Measurements from ENCODE around the gene DNAH12.
"Not testable (repeated sequence)": the region's sequence is repeated elsewhere in the genome, so short reads cannot be mapped to it uniquely, and the experiment has no call there.

The DNAH12 gene

DNA sequence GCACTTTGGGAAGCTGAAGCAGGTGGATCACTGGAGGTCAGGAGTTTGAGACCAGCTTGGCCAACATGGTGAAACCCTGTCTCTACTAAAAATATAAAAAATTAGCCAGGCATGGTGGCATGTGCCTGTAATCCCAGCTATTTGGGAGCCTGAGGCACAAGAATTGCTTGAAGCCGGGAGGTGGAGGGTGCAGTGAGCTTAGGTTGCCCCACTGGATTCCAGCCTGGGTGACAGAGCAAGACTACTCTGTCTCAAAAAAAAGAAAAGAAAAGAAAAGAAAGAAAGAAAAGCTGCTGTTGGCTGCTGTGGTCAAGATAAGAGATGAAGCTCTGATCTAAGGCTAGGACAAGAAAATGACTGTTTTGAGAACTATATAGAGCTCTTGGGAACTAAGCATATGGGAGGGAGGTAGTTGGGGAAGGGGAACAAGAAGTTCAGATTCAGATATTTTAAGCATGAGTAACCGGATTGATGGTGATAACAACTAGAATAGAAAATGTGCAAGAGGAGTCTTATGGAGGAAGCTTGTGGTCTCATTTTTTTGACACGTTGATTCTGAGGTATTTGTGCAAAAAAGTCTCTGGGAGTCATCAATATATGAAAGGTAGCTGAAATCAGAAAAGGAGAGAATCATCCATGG lies 25.7 kb downstream of the DNAH12 start:
- DNase-seq, result no peak

DNA sequence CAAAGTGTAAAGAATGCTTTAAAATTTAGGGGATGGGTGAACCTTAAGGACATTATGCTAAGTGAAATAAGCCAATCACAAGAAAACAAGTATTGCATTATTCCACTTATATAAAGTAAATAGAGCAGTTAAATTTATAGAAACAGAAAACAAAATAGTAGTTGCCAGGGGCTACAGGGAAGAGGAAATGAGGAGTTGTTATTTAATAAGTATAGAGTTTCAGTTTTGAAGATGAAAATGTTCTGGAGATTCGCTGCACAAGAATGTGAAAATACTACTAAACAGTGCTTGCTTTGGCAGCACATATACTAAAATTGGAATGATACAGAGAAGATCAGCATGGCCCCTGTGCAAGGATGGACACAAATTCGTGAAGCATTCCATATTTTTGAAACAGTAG lies 32.0 kb downstream of the DNAH12 start:
- DNase-seq, result no peak

DNA sequence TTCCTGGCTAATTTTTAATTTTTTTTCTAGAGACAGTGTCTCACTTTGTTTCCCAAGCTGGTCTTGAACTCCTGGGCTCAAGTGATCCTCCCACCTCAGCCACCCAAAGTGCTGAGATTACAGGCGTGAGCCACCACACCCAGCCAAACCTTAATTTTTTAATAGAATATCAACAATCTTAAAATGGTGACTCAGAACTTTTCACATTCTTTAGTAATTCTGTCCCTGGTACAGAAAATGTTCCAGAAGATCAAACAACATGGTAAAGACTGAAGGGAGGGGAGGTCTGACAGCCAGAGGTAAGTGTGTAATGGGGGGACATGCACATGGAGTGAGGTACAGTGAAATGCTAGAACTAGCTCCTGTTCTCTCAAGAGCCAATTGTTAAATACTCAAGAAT lies 38.2 kb downstream of the DNAH12 start:
- no peak for DNase-seq

DNA sequence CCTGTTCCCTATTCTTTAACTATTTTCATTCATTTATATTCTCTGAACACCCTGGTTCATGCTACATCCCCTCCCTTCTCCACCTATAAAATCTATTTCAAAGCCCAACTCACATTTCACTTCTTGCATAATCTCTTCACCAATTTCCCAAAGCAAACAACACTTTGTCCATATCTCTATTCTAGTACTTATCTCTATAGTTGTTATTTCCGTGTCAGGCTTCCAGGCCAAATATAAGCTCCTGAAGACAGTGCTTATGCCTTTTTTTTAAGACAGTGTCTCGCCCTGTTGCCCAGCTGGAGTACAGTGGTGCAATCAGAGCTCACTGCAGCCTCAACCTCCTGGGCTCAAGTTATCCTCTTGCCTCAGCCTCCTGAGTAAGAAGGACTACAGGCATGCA lies 43.6 kb downstream of the DNAH12 start:
- no peak for DNase-seq

DNA sequence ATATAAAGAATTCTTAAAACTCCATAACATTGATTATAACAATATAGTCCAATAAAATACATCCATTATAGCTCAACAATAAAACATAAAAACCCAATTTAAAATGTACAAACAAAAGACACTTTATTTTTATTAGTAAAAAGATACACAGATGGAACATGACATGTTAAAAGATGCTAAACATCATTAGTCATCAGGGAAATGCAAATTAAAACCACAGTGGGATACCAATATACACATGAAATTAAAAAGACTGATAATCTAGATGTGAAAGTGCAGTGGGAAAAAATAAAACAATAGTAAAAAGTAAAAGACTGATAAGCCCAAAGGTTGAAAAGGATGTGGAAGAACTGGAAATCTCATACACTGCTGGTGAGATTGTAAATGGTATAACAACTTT lies 46.2 kb downstream of the DNAH12 start:
- DNase-seq, result no peak

DNA sequence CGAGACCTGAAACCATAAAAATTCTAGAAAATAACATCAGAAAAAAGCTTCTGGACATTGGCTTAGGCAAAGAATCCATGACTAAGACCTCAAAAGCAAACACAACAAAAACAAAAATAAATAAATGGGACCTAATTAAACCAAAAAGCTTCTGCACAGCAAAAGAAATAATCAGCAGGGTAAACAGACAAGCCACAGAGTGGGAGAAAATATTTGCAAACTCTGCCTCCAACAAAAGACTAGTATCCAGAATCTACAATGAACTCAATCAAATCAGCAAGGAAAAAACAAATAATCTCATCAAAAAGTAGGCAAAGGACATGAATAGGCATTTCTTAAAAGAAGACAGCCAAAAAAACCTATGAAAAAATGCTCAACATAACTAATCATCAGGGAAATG lies 59.6 kb downstream of the DNAH12 start:
- DNase-seq, result no peak

DNA sequence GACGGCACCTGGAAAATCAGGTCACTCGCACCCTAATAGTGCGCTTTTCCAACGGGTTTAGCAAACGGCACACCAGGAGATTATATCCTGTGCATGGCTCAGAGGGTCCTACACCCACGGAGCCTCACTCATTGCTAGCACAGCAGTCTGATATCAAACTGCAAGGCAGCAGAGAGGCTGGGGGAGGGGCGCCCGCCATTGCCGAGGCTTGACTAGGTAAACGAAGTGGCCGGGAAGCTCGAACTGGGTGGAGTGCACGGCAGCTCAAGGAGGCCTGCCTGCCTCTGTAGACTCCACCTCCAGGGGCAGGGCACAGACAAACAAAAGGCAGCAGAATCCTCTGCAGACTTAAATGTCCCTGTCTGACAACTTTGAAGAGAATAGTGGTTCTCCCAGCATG lies 67.0 kb downstream of the DNAH12 start:
- DNase-seq, result not testable (repeated sequence)

DNA sequence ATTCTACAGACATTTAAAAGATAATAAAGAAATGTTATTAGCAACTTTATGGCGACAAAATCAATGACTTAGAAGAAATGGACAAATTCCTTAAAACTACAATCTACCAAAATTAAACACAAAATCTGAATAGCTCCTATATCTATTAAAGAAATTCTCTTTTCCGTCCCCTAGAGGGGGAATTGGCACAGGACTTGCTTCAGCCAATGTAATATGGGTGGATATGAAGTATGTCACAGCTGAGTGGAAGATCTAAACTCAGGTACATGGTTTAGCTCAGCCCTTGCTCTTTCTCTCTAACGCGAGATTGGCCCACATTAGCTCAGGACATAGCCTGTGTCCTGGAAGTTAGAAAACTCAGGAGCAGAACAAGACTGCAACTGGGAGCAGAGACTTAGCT lies 79.3 kb downstream of the DNAH12 start:
- DNase-seq, result no peak

DNA sequence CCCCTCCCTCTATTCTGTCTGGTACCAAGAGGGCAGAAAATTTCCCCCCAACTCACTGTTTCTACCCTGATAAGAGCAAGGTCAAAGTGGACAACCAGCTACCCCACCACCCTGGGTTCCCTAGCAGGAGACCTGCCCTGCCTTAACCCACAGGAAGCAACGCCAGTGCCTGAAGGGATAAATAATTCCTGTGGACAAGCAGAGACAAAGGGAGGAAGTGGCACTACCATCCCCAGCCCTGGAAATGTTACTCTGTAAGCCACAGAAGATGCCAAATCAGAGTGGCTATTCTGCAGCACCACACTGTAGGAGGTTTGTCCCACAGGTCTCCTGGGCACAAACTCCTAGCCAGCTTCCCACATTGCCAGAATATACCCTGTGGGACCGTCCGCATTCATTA lies 80.1 kb downstream of the DNAH12 start:
- no peak for DNase-seq

DNA sequence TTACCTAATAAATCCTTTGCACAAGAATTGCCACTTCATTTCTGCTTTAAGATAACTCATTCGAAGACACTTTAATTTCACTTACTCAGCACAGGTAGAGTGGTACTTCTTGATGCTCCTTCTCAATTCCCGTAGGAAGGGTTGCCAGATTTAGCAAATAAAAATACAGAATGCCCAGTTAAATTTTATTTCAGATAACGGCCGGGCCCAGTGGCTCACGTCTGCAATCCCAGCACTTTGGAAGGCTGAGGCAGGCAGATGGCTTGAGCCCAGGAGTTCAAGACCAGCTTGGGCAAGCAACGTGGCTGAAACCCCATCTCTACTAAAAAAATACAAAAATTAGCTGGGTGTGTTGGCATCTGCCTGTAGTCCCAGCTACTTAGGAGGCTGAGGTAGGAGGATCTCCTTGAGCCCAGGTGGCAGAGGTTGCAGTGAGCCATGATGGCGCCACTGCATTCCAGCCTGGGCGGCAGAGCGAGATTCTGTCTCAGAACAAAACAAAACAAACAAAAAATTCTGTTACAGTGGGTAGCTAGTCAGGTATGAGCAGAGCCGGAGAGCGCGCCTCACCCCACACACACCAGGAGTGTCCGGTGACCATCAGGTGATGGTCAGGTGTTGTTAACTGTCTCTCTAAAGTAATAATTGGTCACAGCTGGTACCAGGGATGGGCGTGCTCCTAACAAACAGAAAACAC lies 92.8 kb downstream of the DNAH12 start:
- DNase-seq, result no peak

DNA sequence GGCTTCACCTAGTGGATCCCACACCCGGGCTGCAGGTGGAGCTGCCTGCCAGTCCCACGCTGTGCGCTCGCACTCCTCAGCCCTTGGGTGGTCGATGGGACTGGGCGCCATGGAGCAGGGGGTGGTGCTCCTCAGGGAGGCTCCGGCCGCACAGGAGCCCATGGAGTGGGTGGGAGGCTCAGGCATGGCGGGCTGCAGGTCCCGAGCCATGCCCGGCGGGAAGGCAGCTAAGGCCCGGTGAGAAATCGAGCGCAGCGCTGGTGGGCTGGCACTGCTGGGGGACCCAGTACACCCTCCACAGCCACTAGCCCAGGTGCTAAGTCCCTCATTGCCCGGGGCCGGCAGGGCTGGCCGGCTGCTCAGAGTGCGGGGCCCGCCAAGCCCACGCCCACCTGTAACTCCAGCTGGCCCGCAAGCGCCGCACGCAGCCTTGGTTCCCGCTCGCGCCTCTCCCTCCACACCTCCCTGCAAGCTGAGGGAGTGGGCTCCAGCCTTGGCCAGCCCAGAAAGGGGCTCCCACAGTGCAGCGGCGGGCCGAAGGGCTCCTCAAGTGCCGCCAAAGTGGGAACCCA lies 94.8 kb downstream of the DNAH12 start:
- DNase-seq, result not testable (repeated sequence)

DNA sequence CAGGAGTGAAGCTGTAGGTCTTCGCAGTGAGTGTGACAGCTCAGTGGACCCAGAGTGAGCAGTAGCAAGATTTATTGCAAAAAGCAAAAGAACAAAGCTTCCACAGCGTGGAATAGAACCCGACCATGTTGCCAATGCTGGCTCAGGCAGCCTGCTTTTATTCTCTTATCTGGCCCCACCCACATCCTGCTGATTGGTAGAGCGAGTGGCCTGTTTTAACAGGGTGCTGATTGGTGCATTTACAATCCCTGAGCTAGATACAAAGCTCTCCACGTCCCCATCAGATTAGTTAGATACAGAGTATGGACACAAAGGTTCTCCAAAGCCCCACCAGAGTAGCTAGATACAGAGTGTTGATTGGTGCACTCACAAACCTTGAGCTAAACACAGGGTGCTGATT lies 95.7 kb downstream of the DNAH12 start:
- not testable (repeated sequence) for DNase-seq

DNA sequence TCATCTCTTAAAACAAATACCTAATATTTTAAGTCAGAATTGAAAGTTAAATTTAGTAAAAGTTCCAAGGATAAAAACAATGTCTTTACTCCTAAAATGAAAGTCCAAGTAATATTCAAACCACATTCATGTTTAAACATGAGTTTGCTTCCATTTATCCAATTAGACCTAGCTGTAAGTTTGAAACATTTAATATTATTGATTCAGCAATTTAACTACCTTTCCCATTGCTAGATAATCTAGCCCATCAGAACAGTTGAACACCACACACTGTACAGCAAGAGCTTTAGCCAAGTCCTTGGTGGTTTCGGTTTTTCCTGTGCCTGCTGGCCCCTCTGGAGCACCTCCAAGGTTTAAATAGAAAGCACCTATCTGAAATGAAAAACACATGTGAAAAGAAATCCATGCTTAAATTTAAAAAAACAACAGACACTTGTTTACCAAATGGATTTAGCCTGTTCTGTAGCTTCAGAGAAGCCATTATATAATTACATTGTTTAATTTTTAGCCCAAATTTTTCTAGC lies 97.8 kb downstream of the DNAH12 start:
- no peak for DNase-seq

DNA sequence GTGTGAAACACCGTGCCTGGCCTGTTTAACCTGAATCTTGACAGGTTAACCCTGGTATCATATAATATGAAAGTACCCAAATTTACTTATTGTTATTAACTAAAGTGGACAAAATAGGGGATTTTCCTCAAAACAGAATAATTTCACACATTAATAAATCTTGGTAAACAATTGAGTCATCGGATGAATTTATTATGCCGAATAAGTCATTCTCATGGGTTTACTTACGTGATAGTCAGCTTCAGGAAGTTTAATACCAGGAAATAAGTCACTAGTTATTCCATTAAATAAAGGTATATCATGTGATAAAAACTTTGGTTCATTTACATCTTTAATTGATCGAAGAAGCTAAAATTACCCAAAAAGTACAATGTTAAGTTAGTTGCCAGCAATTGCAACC lies 99.7 kb downstream of the DNAH12 start:
- DNase-seq, result no peak

DNA sequence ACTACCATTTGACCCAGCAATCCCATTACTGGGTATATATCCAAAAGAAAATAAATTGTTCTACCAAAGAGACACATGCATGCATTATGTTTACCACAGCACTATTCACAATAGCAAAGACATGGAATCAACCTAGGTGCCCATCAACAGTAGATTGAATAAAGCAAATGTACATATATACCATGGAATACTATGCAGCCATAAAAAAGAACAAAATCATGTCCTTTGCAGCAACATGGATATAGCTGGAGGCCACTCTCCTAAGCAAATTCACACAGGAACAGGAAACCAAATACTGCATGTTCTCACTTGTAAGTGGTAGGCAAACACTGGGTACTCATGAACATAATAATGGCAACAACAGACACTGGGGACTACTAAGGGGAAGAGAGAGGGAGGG lies 104.0 kb downstream of the DNAH12 start:
- DNase-seq, result not testable (repeated sequence)

DNA sequence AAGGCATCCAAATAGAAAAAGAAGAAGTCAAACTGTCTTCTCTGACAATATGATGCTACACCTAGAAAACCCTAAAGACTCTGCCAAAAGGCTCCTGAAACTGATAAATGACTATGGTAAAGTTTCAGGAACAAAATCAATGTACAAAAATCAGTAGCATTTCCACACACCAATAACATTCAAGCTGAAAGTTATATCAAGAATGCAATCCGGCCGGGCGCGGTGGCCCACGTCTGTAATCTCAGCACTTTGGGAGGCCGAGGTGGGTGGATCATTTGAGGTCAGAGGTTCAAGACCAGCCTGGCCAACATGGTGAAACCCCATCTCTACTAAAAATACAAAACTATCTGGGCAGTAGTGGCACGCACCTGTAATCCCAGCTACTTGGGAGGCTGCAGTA lies 105.7 kb downstream of the DNAH12 start:
- not testable (repeated sequence) for DNase-seq

DNA sequence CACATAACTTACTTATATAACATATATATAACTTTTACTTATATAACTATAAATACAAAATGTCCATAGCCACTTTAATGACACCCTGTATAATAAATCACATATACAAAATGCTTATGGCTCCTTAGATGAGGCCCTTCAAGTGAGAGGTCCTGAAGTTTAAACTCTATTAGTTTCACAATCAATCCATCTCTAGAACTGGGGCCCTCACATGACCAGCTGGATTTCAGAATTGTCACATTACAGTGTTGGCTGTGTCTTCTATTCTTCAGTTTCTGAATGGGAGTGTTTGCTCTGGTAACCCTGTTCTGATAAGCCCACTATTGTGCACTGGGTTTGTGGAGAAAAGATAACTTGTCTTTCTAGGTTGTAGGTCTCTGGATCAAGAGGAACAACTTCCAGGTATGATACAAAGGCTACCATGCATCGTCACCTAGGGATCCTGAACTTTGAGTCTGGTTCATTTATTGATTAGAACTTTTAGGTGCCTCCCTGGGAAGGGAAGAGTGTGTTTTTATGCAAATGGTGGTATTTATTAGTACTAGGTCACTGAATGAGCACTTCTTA lies 107.9 kb downstream of the DNAH12 start:
- no peak for DNase-seq

DNA sequence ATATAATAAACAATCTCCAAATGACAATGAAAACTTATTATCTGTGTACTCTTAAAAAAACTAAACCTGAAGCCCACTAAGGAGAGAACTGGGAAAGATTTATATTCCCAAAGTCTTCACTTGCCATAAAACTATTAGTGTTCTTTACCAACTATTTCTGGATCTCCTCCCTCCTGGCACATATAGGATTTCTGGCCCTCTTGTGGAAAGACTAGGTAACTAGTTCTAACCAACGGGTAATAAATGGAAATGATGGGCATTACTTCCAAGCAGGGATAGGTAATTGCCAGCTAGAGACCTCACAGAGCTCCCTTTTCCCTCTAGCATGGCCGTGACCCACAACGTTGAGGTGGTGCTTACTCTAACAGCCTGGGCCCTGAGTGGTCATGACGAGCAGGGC lies 110.1 kb downstream of the DNAH12 start:
- DNase-seq, result no peak

DNA sequence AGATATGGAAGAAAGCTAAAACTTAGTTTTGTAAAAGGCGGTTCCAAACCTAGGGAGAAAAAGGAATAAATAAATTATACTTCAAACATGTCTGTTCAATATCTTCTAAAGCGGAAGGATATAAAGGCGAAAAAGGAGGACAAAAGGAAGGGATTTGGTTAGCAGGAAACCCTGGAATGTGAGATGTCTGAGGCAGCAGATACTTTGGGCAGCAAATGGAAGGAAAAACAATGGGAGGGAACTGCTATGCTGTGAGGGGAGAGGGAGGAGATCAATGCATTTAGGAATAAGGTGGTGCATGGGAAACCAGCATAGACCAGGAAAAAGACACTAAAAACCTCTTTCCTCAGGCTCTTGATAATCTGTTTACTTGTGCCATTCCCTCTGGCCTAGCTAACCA lies 120.8 kb downstream of the DNAH12 start:
- DNase-seq, result no peak

DNA sequence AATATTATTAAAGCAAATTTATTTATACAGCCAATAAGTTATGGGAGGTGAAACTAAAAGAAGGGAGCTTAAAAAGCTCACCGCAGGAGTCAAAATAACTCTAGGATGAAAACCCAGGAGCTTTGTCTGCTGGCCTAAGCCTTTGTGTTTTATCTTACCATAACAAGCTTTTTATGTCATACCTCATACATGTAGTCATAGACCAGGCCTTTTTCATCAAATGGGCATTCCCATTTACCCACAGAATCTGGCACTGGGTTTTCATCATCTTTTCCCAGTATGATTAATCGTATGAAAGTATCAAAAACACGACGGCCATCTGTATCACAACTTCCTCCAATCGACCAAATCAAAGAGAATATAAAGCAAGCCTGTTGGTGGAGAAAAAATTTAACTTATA lies 122.8 kb downstream of the DNAH12 start:
- DNase-seq, result no peak

DNA sequence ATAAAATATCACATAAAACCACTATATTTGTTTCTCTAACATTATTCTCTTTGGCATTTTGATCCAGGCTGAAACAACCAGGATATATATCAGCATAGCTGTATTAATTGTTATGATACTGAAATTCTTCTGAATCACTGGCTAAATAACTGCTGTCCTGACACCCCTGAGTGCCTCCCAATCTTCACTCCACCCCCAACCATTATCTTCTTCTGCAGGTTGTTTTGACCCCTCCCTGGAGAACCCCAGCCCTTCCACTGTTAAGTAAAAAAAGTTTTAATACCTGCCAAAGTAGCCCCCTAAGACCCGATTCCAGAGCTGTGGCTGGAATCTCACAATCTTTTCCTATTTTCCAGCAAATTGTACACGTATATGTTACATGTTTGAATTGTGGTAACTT lies 124.1 kb downstream of the DNAH12 start:
- DNase-seq, result no peak

DNA sequence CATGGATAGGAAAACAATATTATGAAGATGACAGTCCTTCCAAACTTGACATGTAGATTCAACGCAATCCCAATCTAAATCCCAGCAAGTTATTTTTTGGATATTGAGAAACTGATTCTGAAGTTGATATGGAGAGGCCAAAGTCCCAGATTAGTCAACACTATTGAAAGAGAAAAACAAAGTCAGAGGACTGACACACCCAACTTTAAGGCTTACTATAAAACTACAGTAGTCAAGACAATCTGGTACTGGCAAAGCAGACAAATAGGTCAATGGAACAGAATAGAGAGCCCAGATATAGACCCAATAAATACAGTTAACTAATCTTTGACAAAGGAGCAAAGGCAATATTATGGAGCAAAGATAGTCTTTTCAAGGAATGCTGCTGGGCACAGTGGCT lies 132.4 kb downstream of the DNAH12 start:
- DNase-seq, result no peak

DNA sequence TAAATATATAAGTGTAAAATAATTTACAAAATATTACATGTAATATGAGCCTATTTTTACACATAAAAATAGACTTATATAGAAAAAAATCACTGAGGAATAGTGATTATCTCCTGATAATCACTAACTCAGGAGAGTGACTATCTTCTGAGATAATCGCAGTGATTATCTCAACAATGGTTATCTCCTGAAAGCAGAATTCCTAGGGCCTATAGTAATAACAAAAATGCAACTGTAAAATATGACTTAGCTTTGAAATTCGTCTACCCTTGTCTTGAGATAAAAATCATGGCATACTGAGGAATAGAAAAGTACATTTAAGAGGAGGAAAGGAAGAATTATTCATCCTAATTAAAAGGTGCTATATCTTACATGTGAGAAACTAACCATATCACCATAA lies 134.7 kb downstream of the DNAH12 start:
- DNase-seq, result no peak

DNA sequence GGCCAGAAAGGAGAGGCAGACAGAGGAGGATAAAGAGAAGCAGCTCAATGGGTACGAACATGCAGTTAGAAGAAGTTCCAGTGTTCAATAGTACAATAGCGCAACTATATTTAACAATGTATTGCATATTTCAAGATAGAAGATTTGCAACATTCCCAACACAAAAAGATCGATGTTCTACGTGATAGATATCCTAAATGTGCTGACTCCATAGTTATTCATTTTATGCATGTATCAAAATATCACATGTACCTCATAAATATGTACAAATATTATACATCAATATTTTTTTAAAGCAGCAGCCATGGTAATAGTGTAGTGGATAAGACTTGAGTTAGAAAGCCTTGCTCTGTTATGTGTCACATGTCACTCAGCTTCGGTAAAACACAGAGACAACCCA lies 141.5 kb downstream of the DNAH12 start:
- DNase-seq, result no peak

All from activated CD8-positive, alpha-beta memory T cell treated with anti-CD3 and anti-CD28 coated beads, Interleukin-2, amount 50 U/mL, for 48 hours (primary cell).